ENCODE results near the gene KIAA1217. TPM values are rescaled to one million over a fixed set of nuclear protein-coding genes. Genes with fewer than 3 reads are reported as not detected.

KIAA1217 gene
- total RNA-seq, 3 donors from 2014 or later (not counting 1 experiment from before 2014, with no cell fraction given) = not detected

- no peak overlapping the region for H3K27ac ChIP-seq (ENCODE audit: low read length)
- no peak for ATAC-seq
- no peak for DNase-seq
- WGBS (ENCODE audit: insufficient coverage) = 73% methylated on average over 4 of the region's 7 CpGs
- Mint-ChIP-seq H3K4me3 (no peak overlapping the region), H3K27me3 (ENCODE audit: low read depth in 2 of 2) (no peaks in the 10 kb centered on the region), H3K9me3 (no peaks in the 10 kb centered on the region), H3K36me3 (no peaks in the 10 kb centered on the region), H3K27ac (no peak overlapping the region), H3K4me1 (no peaks in the 10 kb centered on the region)
- H3K9me3 ChIP-seq (ENCODE audit: control insufficient read depth, insufficient read depth, low read length) = no peaks in the 10 kb centered on the region
- no peak overlapping the region for H3K4me3 ChIP-seq (ENCODE audit: low read length)
- intact Hi-C loops (cut with micrococcal nuclease) = no loop called here
- TF ChIP-seq CTCF (IDR thresholded peaks at IDR 0.05) = no peak
- no peaks in the 10 kb centered on the region for H3K27me3 ChIP-seq (ENCODE audit: control insufficient read depth, insufficient read depth, low read length)
- no peaks in the 10 kb centered on the region for H3K4me1 ChIP-seq (ENCODE audit: control insufficient read depth, insufficient read depth, low read length)
- H3K36me3 ChIP-seq (ENCODE audit: control insufficient read depth, insufficient read depth, low read length) = no peaks in the 10 kb centered on the region
Observed at GRCh38 chr10:24374134-24374915, 165.4 kb downstream of the KIAA1217 start.

- no peak overlapping the region for H3K4me3 ChIP-seq (ENCODE audit: low read length)
- no peaks in the 10 kb centered on the region for H3K9me3 ChIP-seq (ENCODE audit: control insufficient read depth, insufficient read depth, low read length)
- 89% methylated on average over 4 of the region's 4 CpGs for WGBS (ENCODE audit: insufficient coverage)
- H3K36me3 ChIP-seq (ENCODE audit: control insufficient read depth, insufficient read depth, low read length) = no peaks in the 10 kb centered on the region
- Mint-ChIP-seq H3K36me3 (no peaks in the 10 kb centered on the region), H3K4me1 (no peaks in the 10 kb centered on the region), H3K27ac (no peak overlapping the region), H3K4me3 (no peak overlapping the region), H3K9me3 (no peaks in the 10 kb centered on the region), H3K27me3 (ENCODE audit: low read depth in 2 of 2) (no peaks in the 10 kb centered on the region)
- intact Hi-C loops (cut with micrococcal nuclease) = no loop called here
- no peak overlapping the region for H3K27ac ChIP-seq (ENCODE audit: low read length)
- ATAC-seq (no peak), DNase-seq (no peak)
- no peaks in the 10 kb centered on the region for H3K4me1 ChIP-seq (ENCODE audit: control insufficient read depth, insufficient read depth, low read length)
- TF ChIP-seq CTCF (IDR thresholded peaks at IDR 0.05) = no peak
- no peaks in the 10 kb centered on the region for H3K27me3 ChIP-seq (ENCODE audit: control insufficient read depth, insufficient read depth, low read length)
Observed at GRCh38 chr10:24375510-24375909, 166.6 kb downstream of the KIAA1217 start.

- no peaks in the 10 kb centered on the region for H3K36me3 ChIP-seq (ENCODE audit: control insufficient read depth, insufficient read depth, low read length)
- DNase-seq = no peak
- no peaks in the 10 kb centered on the region for H3K27me3 ChIP-seq (ENCODE audit: control insufficient read depth, insufficient read depth, low read length)
- Mint-ChIP-seq H3K27ac (no peak overlapping the region), H3K4me3 (no peak overlapping the region), H3K27me3 (ENCODE audit: low read depth in 2 of 2) (no peaks in the 10 kb centered on the region), H3K9me3 (no peaks in the 10 kb centered on the region), H3K4me1 (no peaks in the 10 kb centered on the region), H3K36me3 (no peaks in the 10 kb centered on the region)
- no peaks in the 10 kb centered on the region for H3K9me3 ChIP-seq (ENCODE audit: control insufficient read depth, insufficient read depth, low read length)
- ATAC-seq = no peak
- H3K27ac ChIP-seq (ENCODE audit: low read length) = no peak overlapping the region
- intact Hi-C loops (cut with micrococcal nuclease) = no loop called here
- no peak for TF ChIP-seq CTCF (IDR thresholded peaks at IDR 0.05)
- 91% methylated on average over 4 of the region's 4 CpGs for WGBS (ENCODE audit: insufficient coverage)
- no peaks in the 10 kb centered on the region for H3K4me1 ChIP-seq (ENCODE audit: control insufficient read depth, insufficient read depth, low read length)
- H3K4me3 ChIP-seq (ENCODE audit: low read length) = no peak overlapping the region
Observed at GRCh38 chr10:24376731-24377130, 167.8 kb downstream of the KIAA1217 start.
